Urinary bladder (tissue), 4 donors: ENCODE measurements around the gene KRT20. TPM values are rescaled to one million over a fixed set of nuclear protein-coding genes. Genes with fewer than 3 reads are reported as not detected.
"Not testable (repeated sequence)": the region's sequence is repeated elsewhere in the genome, so short reads cannot be mapped to it uniquely, and the experiment has no call there.

Experiments used
- DNase-seq: peaks from one replicate; pipeline ENCODE4 v3.0.0-alpha.2; 2015; ENCODE audit errors: extremely low spot score
- H3K27ac ChIP-seq: one replicate; pipeline ENCODE4 v1.5.1; 2013; ENCODE audit warnings: low read depth, mild to moderate bottlenecking, moderate library complexity
- H3K36me3 ChIP-seq: one replicate; pipeline ENCODE4 v1.6.1; 2013; ENCODE audit warnings: mild to moderate bottlenecking, moderate library complexity; ENCODE audit not compliant: insufficient read depth
- H3K4me1 ChIP-seq: one replicate; pipeline ENCODE4 v1.6.1; 2013; ENCODE audit warnings: mild to moderate bottlenecking, moderate library complexity; ENCODE audit not compliant: insufficient read depth
- H3K4me3 ChIP-seq: one replicate; pipeline ENCODE4 v1.5.1; 2013; ENCODE audit warnings: low read depth, low read length
- WGBS: extraction: QIAGEN DNeasy Blood & Tissue Kit; methylation state at CpG from one replicate; pipeline ENCODE4 v1.1.7; 2013; 5-methylcytosine and 5-hydroxymethylcytosine counted together
- polyA plus RNA-seq: library from polyadenylated mRNA; stranded (reverse); fragments of 200-250 nt; gene quantifications from one replicate; pipeline ENCODE4 v1.2.3, GENCODE V29; 2013
- total RNA-seq: library from RNA; depleted of rRNA; stranded (reverse); fragments of >200 nt; gene quantifications from one replicate; pipeline ENCODE4 v1.2.3, GENCODE V29; 2014
- donor health status: healthy with polysubstance abuse.
- donor health status: healthy.

The KRT20 gene
- total and polyA plus RNA-seq, 2 donors = 2.2 to 23.2 TPM

DNA sequence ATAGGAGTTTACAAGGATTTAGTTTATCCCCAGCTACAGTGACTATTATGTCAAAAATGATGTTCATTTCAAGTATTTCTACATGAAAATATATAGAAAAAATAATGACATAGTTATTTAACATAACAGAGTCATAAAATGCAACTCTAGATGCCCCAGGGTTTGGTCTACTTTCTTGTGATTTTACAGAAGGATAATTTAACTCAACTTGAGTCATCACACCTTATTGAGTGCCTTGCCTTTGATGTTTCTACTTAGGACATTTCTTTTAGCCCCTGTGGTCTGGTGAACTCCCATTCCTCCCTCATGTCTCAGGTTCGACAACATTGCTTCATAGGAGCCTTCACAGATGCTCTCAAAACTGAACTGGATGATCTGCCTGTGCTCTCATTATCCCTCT, 2.0 kb downstream of the KRT20 start:
- H3K4me3 ChIP-seq = no peak overlapping the region
- H3K27ac ChIP-seq = no peak overlapping the region
- no peaks in the 10 kb centered on the region for H3K36me3 ChIP-seq
- H3K4me1 ChIP-seq = no peaks in the 10 kb centered on the region
- 89% methylated on average over 1 of the region's 1 CpG for WGBS
- DNase-seq = no peak

DNA sequence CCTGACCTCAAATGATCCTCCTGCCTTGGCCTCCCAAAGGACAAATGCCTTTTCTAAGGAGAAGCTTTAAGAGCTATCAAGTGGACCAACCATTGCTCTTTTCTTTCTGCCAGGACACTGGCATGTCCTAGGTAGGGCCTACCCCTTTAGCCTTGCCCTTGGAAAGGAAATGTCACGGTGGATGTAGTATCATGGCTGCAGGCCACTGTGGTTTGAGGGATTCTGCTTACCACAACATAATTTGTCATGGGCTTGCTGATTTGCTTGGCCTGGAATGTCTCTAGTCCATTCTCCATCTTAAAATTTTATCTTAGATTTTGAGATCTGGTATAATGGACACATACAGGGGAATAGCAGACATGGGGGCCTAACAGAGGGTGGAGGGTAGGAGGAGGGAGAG, 6.0 kb downstream of the KRT20 start:
- H3K4me3 ChIP-seq = no peak overlapping the region
- no peaks in the 10 kb centered on the region for H3K4me1 ChIP-seq
- WGBS = 80% methylated on average over 1 of the region's 1 CpG
- H3K27ac ChIP-seq = no peak overlapping the region
- no peaks in the 10 kb centered on the region for H3K36me3 ChIP-seq
- no peak for DNase-seq

DNA sequence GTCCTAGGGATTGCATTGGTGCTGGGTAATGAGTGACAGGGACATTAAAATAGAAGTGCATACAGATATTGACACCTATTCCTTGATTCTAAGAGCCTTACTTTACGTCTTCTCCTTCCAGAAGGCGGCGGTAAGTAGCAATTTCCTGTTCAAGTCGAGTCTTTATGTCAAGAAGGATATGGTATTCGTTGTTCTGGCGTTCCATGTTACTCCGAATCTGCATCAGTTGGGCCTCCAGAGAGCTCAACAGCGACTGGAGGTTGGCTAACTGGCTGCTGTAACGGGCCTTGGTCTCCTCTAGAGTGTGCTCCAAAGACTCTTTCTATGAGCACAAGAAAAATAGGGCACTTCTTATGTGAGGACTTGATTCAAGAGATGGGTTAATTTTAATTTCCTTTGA, 7.0 kb downstream of the KRT20 start:
- H3K27ac ChIP-seq = no peak overlapping the region
- H3K4me1 ChIP-seq = no peaks in the 10 kb centered on the region
- no peak for DNase-seq
- 87% methylated on average over 9 of the region's 9 CpGs for WGBS
- H3K36me3 ChIP-seq = no peaks in the 10 kb centered on the region
- H3K4me3 ChIP-seq = no peak overlapping the region

DNA sequence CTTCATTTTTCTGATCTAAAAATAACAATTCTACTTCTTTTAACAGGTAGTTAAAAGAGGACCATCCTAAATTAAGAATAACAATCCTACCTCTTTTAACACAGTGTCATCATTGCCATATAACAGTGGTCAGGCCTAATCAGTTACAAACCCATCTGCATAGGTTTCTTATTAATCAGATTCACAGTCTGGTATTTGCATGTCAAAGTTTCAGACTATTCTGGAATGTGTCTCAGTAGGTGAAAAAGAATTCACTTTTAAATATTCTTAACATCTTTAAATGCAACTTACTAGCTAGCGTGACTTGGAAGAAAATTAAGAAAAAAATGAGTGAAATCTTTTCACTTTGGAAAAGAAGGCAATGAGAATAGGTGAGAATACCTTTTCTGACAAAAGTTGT, 11.2 kb downstream of the KRT20 start:
- Histone ChIP-seq H3K4me1 (no peaks in the 10 kb centered on the region), H3K27ac (no peak overlapping the region), H3K36me3 (no peaks in the 10 kb centered on the region), H3K4me3 (no peak overlapping the region)
- 94% methylated on average over 1 of the region's 1 CpG for WGBS
- no peak for DNase-seq

DNA sequence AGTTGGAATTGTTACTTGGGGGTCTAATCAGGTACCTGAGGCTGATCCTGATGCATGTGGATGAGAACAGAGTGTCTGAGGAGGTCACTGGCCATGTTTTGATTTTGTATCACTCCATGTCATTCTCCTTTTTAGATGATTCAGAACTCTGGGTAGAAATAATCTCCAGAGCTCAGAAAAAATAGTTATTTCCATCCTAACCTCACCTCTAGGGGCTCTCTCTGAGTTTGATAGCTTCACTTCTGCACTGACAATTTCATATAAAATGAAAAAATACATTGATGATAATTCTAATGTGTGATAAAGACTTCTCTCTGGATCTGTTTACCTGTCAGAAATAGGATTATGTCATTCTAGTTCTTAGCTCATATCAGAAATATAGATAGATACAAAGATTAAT, 11.8 kb downstream of the KRT20 start:
- Histone ChIP-seq H3K27ac (no peak overlapping the region), H3K4me1 (no peaks in the 10 kb centered on the region), H3K36me3 (no peaks in the 10 kb centered on the region), H3K4me3 (no peak overlapping the region)
- no peak for DNase-seq

DNA sequence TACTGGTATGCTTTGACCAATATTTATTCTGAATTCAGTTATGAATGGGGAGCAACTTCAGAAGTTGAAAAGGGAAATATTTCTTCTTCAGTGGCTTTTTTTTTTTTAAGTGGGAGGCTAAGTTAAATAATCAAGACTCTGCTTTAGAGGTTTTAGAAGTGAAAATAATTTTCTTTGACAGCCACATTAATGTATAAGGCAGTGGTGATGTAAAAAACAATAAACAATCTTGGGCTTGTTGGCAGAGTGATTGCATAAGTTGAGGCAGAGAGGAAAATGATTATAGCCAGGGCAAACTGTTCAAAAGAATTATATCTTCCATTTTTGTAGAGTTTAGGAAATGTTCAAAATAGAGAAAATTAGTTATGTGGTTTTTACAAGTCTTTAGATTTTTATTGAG, 12.6 kb downstream of the KRT20 start:
- Histone ChIP-seq H3K4me3 (no peak overlapping the region), H3K36me3 (no peaks in the 10 kb centered on the region), H3K27ac (no peak overlapping the region), H3K4me1 (no peaks in the 10 kb centered on the region)
- no peak for DNase-seq

DNA sequence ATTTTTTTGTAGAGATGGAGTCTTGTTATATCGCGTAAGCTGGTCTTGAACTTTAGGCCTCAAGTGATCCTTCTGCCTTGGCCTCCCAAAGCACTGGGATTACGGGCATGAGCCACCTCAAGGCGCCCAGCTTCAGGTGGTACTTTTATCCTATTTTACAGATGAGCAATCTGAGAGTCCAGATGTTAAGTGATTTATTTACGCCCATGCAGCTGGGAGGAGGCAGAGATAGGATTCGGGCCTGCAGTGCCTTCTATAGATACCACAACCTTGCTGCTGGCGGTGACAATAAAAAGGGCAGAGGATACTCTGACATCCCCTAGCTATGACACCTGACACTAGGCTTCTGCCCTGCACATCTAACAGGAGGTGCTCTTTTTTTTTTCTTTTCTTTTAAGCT, 13.7 kb downstream of the KRT20 start:
- DNase-seq = no peak
- Histone ChIP-seq H3K4me3 (no peak overlapping the region), H3K27ac (no peak overlapping the region), H3K4me1 (no peaks in the 10 kb centered on the region), H3K36me3 (no peaks in the 10 kb centered on the region)
- 93% methylated on average over 7 of the region's 7 CpGs for WGBS

DNA sequence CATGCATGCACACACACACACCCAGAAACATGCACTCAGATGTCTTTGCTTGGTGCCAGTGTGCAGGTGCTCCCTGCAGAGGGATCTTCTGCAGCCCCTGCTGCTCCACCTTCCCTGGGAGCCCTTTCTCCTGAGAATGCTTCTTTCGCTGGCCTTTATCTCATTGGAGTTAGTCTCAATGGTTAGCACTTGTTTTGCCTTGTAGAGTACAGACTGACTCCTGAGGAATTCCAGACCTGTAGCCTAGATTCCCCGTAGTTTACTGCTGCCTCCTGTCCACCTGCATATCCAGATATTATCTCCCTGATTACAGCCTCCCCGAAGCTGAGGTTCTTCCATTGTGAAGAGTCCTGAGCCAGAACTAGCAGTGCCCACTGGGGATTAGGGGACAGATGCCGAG, 14.9 kb downstream of the KRT20 start:
- H3K27ac ChIP-seq = no peak overlapping the region
- no peak overlapping the region for H3K4me3 ChIP-seq
- no peak for DNase-seq
- WGBS = 73% methylated on average over 4 of the region's 4 CpGs
- H3K36me3 ChIP-seq = no peaks in the 10 kb centered on the region
- H3K4me1 ChIP-seq = no peaks in the 10 kb centered on the region

DNA sequence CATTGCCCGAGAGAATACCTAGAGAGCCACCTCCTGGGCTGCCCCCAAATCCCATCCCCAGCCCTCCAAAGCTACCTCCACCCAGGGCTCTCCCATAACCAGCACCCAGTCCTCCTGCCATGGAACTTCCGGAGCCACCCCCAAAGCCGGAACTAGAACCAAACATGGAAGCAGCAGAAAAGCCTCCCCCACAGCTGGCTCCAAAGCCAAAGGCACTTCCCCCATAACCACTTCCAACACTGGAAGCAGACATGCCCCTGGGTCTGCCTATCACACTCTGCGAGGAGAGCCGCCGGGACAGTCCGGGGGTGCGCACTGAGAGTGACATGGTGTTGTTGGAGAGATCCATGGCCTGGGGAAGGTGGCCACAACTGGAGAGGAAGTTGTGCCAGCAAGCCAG, 18.2 kb downstream of the KRT20 start, which contains the start of gene KRT12:
TSS of gene KRT12 (minus strand) at position 386 of the 400 bp plus-strand sequence. CDS start at position 349, 37 bp downstream.
- no peak within 1 kb of the TSS for H3K27ac ChIP-seq
- WGBS = 88% methylated on average over 8 of the region's 8 CpGs
- no peak within 1 kb of the TSS for H3K4me3 ChIP-seq

DNA sequence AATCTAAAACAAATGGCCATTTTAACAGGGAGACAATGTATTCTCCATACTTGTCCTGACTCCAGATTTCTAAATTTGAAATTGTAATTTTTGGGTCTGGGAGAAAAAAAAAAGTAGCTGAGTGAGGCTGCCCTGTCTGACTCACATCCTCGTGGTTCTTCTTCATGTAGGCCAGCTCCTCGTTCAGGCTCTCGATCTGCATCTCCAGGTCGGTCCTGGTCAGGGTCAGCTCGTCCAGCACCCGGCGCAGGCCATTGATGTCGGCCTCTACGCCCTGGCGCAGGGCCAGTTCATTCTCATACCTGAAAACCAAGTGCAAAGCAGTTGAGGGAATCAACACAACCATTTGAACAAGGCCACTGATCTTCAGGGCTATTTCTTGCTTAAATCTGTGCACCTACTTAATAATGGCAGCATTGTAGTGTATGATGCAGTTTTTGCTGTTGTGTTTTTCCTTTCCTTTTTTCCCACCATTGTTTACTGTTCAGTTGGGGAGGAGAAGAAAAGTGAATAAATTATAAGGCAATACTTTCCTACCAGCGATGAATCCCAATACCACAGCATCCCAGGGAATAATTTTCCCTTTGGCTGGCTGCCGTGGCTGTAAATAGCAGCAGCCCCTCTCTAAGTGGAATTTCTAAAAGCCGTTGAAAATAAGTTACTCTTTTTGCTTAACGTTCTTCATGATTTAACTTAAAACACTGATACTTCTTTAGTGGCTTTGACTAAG, 20.2 kb downstream of the KRT20 start:
- Histone ChIP-seq H3K4me1 (peaks cover 1% of the 10 kb centered on the region), H3K36me3 (no peaks in the 10 kb centered on the region), H3K27ac (no peak overlapping the region), H3K4me3 (no peak overlapping the region)
- 86% methylated on average over 14 of the region's 14 CpGs for WGBS
- DNase-seq = no peak

More for the DNA sequence above, 18.2 kb downstream of the KRT20 start, which contains the start of gene KRT12:
- Histone ChIP-seq H3K4me1 (peaks cover 1% of the 10 kb centered on the region), H3K36me3 (no peaks in the 10 kb centered on the region)
- DNase-seq = no peak

DNA sequence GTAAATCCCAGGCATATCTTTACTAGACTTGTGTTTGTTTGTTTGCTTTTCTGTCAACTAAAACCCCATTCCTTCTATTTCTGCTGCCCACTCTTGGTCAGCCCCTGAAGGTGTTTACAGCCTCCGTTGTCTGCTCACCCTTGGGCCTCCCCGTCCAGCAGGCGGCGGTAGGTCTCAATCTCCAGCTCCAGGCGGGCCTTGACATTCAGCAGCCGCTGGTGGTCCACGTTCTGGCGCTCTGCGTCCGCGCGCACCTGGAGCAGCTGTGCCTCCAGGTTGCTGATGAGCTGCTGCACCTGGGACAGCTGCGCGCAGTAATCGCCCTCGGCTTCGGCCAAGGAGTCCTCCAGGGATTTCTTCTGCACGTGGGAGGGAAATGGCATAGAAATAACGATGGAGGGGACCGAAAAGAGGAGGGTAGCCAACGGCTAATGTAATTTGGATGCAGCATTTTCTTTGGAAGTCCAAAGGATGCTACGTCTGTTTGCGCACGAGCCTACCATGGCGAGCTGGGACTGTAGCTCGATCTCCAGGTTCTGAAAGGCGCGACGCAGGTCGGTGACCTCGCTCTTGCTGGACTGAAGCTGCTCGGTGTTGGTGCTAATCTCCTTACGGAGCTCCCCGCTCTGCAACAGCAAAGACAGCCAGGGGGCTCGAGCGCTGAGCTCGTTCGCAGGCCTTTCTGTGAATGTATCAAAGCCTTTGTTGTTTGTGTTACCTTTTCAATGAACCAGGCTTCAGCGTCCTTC, 21.9 kb downstream of the KRT20 start:
- peaks cover 1% of the 10 kb centered on the region for H3K4me1 ChIP-seq
- H3K4me3 ChIP-seq = no peak overlapping the region
- H3K27ac ChIP-seq = no peak overlapping the region
- no peaks in the 10 kb centered on the region for H3K36me3 ChIP-seq
- WGBS = 54% methylated on average over 39 of the region's 39 CpGs
- DNase-seq = no peak

DNA sequence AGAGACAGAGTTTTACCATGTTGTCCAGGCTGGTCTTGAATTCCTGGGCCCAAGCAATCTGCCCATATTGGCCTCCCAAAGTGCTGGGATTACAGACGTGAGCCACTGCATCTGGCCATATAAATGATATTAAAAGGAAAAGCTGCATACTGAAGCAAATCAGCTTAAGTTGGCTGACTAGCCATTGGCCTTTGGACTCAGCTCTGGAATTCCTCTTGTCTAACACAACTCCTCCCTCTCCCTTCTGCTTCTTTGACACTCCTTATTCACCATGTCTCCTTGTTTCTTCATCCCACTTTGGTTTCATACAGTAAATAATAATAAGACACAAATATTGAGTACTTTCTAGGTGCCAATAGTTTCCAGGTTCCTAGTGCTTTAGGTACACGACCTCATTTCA, 25.5 kb downstream of the KRT20 start:
- WGBS = 71% methylated on average over 2 of the region's 2 CpGs
- Histone ChIP-seq H3K4me3 (no peak overlapping the region), H3K4me1 (no peaks in the 10 kb centered on the region), H3K27ac (no peak overlapping the region), H3K36me3 (no peaks in the 10 kb centered on the region)
- DNase-seq = no peak

DNA sequence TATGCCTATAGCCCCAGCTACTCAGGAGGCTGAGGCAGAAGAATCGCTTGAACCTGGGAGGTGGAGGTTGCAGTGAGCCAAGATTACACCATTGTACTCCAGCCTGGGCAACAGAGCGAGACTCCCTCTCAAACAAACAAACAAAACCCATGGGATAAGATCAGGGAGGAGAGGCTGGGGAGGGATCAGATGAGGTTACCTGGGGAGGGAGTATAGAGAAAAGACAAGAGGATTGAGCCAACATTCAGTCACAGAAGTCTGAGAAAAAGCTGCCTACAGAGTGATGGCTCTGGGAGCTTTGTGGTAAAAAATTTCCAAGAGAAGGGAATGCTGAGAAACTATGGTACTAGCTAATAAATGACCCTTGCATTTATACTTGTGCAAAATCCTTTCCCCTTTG, 26.4 kb downstream of the KRT20 start:
- DNase-seq, H3K4me3 ChIP-seq, H3K27ac ChIP-seq, H3K36me3 ChIP-seq, H3K4me1 ChIP-seq: not testable (repeated sequence)
- 94% methylated on average over 2 of the region's 2 CpGs for WGBS

DNA sequence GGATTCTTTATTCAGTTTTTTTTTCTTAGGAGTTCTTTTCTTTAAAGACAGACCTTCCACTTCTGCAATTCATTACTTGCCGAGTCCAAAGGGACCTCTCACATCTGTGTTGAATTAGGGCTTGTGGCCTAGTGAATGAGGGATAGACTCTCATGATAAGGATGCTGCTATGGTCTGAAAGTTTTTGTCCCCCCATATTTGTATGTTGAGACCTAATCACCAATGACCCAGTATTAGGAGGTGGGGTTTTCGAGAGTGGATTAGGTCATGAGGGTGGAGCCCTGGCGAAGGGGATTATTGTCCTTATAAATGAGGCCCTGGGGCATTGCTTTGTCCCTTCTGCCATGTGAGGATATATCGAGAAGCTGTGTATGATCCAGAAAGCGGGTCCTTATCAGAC, 27.5 kb downstream of the KRT20 start:
- no peak overlapping the region for H3K27ac ChIP-seq
- 57% methylated on average over 5 of the region's 5 CpGs for WGBS

More for the DNA sequence above, 27.5 kb downstream of the KRT20 start:
- H3K4me1 ChIP-seq = no peaks in the 10 kb centered on the region
- H3K36me3 ChIP-seq = no peaks in the 10 kb centered on the region
- DNase-seq = no peak
- H3K4me3 ChIP-seq = no peak overlapping the region
